Measurements from ENCODE around the gene ELOVL7. TPM values are rescaled to one million over a fixed set of nuclear protein-coding genes. Genes with fewer than 3 reads are reported as not detected.

The ELOVL7 gene
- total RNA-seq, 1 donor from 2014 or later, result 22.1 TPM

DNA sequence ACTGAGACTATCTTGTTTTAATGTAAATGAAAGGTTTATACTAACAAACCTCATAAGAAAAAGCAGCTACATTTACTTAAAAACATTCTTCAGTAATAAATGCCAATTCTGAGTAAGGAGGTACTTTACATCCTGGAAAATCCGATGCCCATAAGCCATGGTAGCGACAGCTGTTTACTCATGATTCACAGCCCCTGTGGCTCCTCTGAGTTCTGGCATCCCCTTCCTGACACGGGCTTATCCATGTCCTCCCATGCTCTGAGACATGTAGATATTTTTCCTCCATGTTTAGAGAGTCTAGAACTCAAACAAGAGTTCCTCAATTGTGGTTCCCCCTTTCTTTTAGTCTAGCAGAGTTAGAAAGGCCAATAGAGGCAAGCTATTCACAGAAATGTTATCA, 81.0 kb downstream of the ELOVL7 start:
- H3K4me3 ChIP-seq (ENCODE audit: low read depth, low read length), result no peak overlapping the region
- TF ChIP-seq, protein P1, sequence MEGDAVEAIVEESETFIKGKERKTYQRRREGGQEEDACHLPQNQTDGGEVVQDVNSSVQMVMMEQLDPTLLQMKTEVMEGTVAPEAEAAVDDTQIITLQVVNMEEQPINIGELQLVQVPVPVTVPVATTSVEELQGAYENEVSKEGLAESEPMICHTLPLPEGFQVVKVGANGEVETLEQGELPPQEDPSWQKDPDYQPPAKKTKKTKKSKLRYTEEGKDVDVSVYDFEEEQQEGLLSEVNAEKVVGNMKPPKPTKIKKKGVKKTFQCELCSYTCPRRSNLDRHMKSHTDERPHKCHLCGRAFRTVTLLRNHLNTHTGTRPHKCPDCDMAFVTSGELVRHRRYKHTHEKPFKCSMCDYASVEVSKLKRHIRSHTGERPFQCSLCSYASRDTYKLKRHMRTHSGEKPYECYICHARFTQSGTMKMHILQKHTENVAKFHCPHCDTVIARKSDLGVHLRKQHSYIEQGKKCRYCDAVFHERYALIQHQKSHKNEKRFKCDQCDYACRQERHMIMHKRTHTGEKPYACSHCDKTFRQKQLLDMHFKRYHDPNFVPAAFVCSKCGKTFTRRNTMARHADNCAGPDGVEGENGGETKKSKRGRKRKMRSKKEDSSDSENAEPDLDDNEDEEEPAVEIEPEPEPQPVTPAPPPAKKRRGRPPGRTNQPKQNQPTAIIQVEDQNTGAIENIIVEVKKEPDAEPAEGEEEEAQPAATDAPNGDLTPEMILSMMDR (IDR thresholded peaks at IDR 0.05; ENCODE audit: insufficient read depth, low read length, severe bottlenecking), result no peak
- no peaks in the 10 kb centered on the region for H3K36me3 ChIP-seq (ENCODE audit: control insufficient read depth, insufficient read depth, low read length)
- H3K27me3 ChIP-seq (ENCODE audit: control insufficient read depth, insufficient read depth, low read length), result no peaks in the 10 kb centered on the region
- DNase-seq (ENCODE audit: low read depth) (peak; percentile 17), FAIRE-seq (no peak)

DNA sequence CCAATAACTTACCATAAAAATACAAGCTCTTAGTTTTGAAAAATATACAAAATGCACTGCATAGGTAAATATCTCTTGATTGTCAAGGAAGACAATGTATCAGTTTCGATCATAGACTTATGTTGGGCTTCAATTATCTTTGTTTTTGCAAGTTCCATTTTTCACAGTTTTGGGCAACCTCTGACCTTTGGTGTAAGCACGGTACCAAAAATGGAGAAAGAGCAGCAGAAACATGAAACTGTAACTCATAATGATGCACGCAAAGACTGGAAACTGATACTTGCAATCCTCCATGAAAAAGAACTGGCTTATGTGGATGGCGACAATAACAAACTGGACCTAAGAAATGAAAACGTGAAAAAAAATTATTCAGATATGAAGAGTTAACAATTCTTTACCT, 89.6 kb downstream of the ELOVL7 start:
- no peak for DNase-seq (ENCODE audit: low read depth)
- H3K27me3 ChIP-seq (ENCODE audit: control insufficient read depth, insufficient read depth, low read length), result no peaks in the 10 kb centered on the region
- TF ChIP-seq, protein P1 (IDR thresholded peaks at IDR 0.05; ENCODE audit: insufficient read depth, low read length, severe bottlenecking), result no peak
- H3K4me3 ChIP-seq (ENCODE audit: low read depth, low read length), result no peak overlapping the region
- no peak for FAIRE-seq
- H3K36me3 ChIP-seq (ENCODE audit: control insufficient read depth, insufficient read depth, low read length), result no peaks in the 10 kb centered on the region

DNA sequence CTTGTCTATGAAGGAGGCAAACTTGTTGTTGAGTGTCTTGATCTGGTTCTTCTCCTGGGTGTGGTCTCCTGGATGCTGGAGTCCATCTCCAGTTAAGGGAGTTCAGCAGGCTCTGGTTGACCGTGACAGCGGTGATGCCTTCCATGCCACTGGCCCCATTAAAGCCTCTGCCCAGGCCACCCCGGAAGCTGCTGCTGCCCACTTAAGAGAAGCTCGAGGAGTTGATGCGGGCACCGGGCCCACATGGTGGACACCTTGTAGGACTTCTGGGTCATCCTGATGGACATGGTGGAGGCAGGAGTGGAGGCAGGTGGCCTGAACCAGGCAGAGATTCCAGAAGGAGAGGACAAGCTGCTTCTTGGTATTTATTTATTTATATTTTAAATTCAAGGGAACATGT, 99.4 kb downstream of the ELOVL7 start:
- H3K36me3 ChIP-seq (ENCODE audit: control insufficient read depth, insufficient read depth, low read length), result no peaks in the 10 kb centered on the region
- FAIRE-seq (no peak), DNase-seq (ENCODE audit: low read depth) (no peak)
- no peak overlapping the region for H3K4me3 ChIP-seq (ENCODE audit: low read depth, low read length)
- H3K27me3 ChIP-seq (ENCODE audit: control insufficient read depth, insufficient read depth, low read length), result no peaks in the 10 kb centered on the region
- TF ChIP-seq, protein P1 (IDR thresholded peaks at IDR 0.05; ENCODE audit: insufficient read depth, low read length, severe bottlenecking), result no peak

DNA sequence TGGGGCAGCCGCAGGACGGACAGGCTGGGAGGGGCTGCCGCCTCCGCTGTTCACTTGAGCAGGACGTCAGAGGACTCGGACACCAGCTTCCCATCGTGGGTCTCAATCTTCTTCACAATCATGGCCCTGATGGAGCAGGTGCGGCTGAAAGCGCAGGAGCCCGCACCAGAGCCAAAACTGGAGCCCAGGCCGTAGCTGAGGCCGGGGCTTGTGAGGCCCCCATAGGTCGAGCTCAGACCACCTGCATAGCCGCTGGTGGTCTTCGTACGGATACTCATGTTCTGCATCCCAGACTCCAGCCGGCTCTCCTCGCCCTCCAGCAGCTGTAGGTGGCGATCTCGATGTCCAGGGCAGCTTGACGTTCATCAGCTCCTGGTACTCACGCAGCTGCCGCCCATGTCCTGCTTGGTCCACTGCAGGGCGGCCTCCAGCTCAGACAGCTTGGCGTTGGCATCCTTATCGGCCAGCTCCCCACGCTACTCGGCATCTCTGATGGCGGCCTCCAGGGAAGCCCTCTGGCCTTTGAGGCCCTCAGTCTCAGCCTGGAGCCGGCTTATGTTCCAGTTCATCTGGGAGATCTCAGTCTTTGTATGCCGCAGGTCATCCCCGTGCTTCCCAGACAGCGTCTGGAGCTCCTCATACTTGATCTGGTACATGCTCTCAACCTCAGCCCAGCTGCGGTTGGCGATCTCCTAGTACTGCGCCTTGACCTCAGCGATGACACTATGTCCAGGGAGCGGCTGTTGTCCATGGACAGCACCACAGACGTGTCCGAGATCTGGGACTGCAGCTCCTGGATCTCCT, 100.4 kb downstream of the ELOVL7 start:
- TF ChIP-seq, protein P1 (IDR thresholded peaks at IDR 0.05; ENCODE audit: insufficient read depth, low read length, severe bottlenecking), result no peak
- DNase-seq (ENCODE audit: low read depth) (no peak), FAIRE-seq (no peak)
- no peaks in the 10 kb centered on the region for H3K36me3 ChIP-seq (ENCODE audit: control insufficient read depth, insufficient read depth, low read length)
- H3K27me3 ChIP-seq (ENCODE audit: control insufficient read depth, insufficient read depth, low read length), result no peaks in the 10 kb centered on the region
- H3K4me3 ChIP-seq (ENCODE audit: low read depth, low read length), result no peak overlapping the region

DNA sequence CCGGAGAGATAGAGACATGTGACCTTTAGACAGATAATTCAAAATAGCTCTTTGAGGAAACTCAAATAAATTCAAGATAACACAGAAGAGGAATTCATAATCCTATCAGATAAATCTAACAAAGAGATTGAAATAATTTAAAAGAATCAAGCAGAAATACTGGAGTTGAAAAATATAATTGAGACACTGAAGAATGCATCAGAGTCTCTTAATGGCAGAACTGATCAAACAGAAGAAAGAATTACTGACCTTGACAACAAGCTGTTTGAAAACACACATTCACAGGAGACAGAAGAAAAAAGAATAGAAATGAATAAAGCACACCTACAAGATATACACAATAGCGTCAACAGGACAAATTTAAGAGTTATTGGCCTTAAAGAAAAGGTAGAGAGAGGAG, 103.7 kb downstream of the ELOVL7 start:
- TF ChIP-seq, protein P1 (IDR thresholded peaks at IDR 0.05; ENCODE audit: insufficient read depth, low read length, severe bottlenecking), result no peak
- no peaks in the 10 kb centered on the region for H3K27me3 ChIP-seq (ENCODE audit: control insufficient read depth, insufficient read depth, low read length)
- FAIRE-seq, result no peak
- no peak overlapping the region for H3K4me3 ChIP-seq (ENCODE audit: low read depth, low read length)
- H3K36me3 ChIP-seq (ENCODE audit: control insufficient read depth, insufficient read depth, low read length), result no peaks in the 10 kb centered on the region
- DNase-seq (ENCODE audit: low read depth), result no peak

DNA sequence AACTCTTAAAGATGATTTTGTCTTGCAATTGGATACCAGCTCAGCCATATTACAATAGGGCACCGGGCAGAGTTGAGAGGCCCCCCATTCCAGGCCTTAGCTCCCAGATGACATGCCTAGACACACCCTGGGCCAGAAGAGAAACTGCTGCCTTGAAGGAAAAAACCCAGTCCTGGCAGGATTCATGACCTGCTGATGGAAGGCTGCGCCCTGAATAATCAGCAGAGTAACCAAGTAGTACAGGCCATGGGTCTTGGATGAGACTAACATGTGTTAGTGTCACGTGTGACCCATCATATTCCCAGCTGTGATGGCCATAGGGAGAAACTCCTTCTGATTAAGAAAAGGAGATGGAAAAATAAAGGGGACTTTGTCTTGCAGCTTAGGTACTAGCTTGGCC, 105.1 kb downstream of the ELOVL7 start:
- no peaks in the 10 kb centered on the region for H3K27me3 ChIP-seq (ENCODE audit: control insufficient read depth, insufficient read depth, low read length)
- TF ChIP-seq, protein P1 (IDR thresholded peaks at IDR 0.05; ENCODE audit: insufficient read depth, low read length, severe bottlenecking), result no peak
- H3K36me3 ChIP-seq (ENCODE audit: control insufficient read depth, insufficient read depth, low read length), result no peaks in the 10 kb centered on the region
- DNase-seq (ENCODE audit: low read depth) (no peak), FAIRE-seq (peak; percentile 13)
- no peak overlapping the region for H3K4me3 ChIP-seq (ENCODE audit: low read depth, low read length)

All from bronchial epithelial cell (primary cell).